GM12878 (cell line): ENCODE results near the gene TRIM37. TPM values are rescaled to one million over a fixed set of nuclear protein-coding genes. Genes with fewer than 3 reads are reported as not detected.

Experiments
- ATAC-seq: fragments of 200-7000 bp; cut with Tn5 transposase; 3 replicates; pipeline ENCODE4 v1.9.1; 2020; ENCODE audit warnings: mild to moderate bottlenecking, moderate library complexity
- BruUV-seq: library from RNA; stranded (reverse); fragments of 400-500 nt; replicated peaks from 2 replicates; lab custom pipeline; 2021; lab: Mats Ljungman, UMichigan
- CTCF ChIA-PET: fragments of 300-600 bp; sonication (Branson Sonifier 250); formaldehyde crosslinking; extraction: SDS; loops from one replicate; lab custom pipeline; 2021; ENCODE audit warnings: inconsistent platforms; lab: Yijun Ruan, JAX
- POLR2A ChIA-PET: fragments of 350-600 bp; formaldehyde crosslinking; extraction: SDS; loops from one replicate; lab custom pipeline; 2021; ENCODE audit warnings: inconsistent platforms; lab: Charles Lee
- RAD21 ChIA-PET: fragments of 300-600 bp; sonication (Branson Sonifier 250); formaldehyde crosslinking; loops from one replicate; lab custom pipeline; 2023; ENCODE audit warnings: antibody characterized with exemption; ENCODE audit not compliant: unreplicated experiment; lab: Charles Lee
- SMC1A ChIA-PET: fragments of 300-600 bp; sonication (Branson Sonifier 250); formaldehyde crosslinking; loops from one replicate; lab custom pipeline; 2023; ENCODE audit not compliant: unreplicated experiment, uncharacterized antibody; lab: Charles Lee
- DNase-seq: peaks from one replicate; pipeline ENCODE4 v3.0.0-alpha.2; 2011; ENCODE audit warnings: low read depth, low spot score
- FAIRE-seq: peaks from 3 replicates; lab custom pipeline; 2011; peaks lifted over from hg19 to GRCh38; lab: Jason Lieb, UNC
- H2AFZ ChIP-seq: 2 replicates; pipeline ENCODE4 v1.6.0; 2011; ENCODE audit warnings: low read depth, low read length, control low read depth; ENCODE audit not compliant: control insufficient read depth
- H3K27ac ChIP-seq: 2 replicates; pipeline ENCODE4 v1.5.1; 2011; ENCODE audit warnings: control low read depth; ENCODE audit not compliant: control insufficient read depth, insufficient read depth
- H3K27me3 ChIP-seq, 2 experiments: replicated peaks in 1 of 2; 2 replicates each; pipeline versions ENCODE4 v1.6.0 to v1.6.1; 2011; ENCODE audit warnings: low read length in 1 of 2; ENCODE audit not compliant: control insufficient read depth in 2 of 2, insufficient read depth in 2 of 2
- H3K36me3 ChIP-seq, 2 experiments: 2 replicates each; pipeline ENCODE4 v1.5.1; 2011; ENCODE audit warnings: low read length in 1 of 2; ENCODE audit not compliant: control insufficient read depth in 2 of 2, insufficient read depth in 2 of 2
- H3K4me1 ChIP-seq: 2 replicates; pipeline ENCODE4 v1.6.1; 2011; ENCODE audit warnings: mild to moderate bottlenecking, low read length, moderate library complexity, mixed read lengths; ENCODE audit not compliant: control insufficient read depth, insufficient read depth
- H3K4me2 ChIP-seq: 2 replicates; pipeline ENCODE4 v1.6.0; 2011; ENCODE audit warnings: control low read depth; ENCODE audit not compliant: control insufficient read depth, insufficient read depth
- H3K4me3 ChIP-seq: fragments of 200-600 bp; sonication (generic); 2 replicates; pipeline ENCODE4 v1.5.1; 2016
- H3K79me2 ChIP-seq: 2 replicates; pipeline ENCODE4 v1.6.0; 2011; ENCODE audit warnings: low read length; ENCODE audit not compliant: control insufficient read depth, insufficient read depth
- H3K9ac ChIP-seq: 2 replicates; pipeline ENCODE4 v1.8.0; 2011; ENCODE audit warnings: low read length, control low read depth, mixed read lengths; ENCODE audit not compliant: control insufficient read depth, insufficient read depth
- H3K9me3 ChIP-seq: replicated peaks from 3 replicates; pipeline ENCODE4 v1.5.1; 2011; ENCODE audit warnings: mild to moderate bottlenecking, low read length; ENCODE audit not compliant: control insufficient read depth, insufficient read depth
- H4K20me1 ChIP-seq: 2 replicates; pipeline ENCODE4 v1.6.0; 2011; ENCODE audit not compliant: control insufficient read depth, insufficient read depth
- CEBPB ChIP-seq, 2 experiments: fragments of 150-350 bp in 1 of 2; IDR thresholded peaks; 2 replicates each; pipeline ENCODE4 v1.6.1; 2012 to 2014; ENCODE audit warnings: low read depth in 2 of 2, low read length in 2 of 2, borderline replicate concordance in 1 of 2, inconsistent platforms in 1 of 2
- CHD2 ChIP-seq: IDR thresholded peaks from 2 replicates; pipeline ENCODE4 v1.6.1; 2011; ENCODE audit warnings: low read depth, low read length, improper control_type of control experiment, borderline replicate concordance
- DPF2 ChIP-seq: fragments of 450-650 bp; IDR thresholded peaks from 2 replicates; pipeline ENCODE4 v1.6.1; 2017; ENCODE audit warnings: mild to moderate bottlenecking
- ETV6 ChIP-seq, 2 experiments: fragments of 450-650 bp in 1 of 2; IDR thresholded peaks in 1 of 2; conservative IDR thresholded peaks in 1 of 2; 2 replicates each; pipeline ENCODE4 v1.6.1; 2014; ENCODE audit warnings: antibody characterized with exemption in 1 of 2, borderline replicate concordance in 1 of 2, low read depth in 1 of 2, mild to moderate bottlenecking in 1 of 2, moderate library complexity in 1 of 2
- IKZF1 ChIP-seq: fragments of 450-650 bp; conservative IDR thresholded peaks from 2 replicates; pipeline ENCODE4 v1.6.1; 2017; ENCODE audit warnings: antibody characterized with exemption, mild to moderate bottlenecking
- MEF2A ChIP-seq: IDR thresholded peaks from 2 replicates; pipeline ENCODE4 v1.6.1; 2011; ENCODE audit warnings: low read depth, mild to moderate bottlenecking, low read length, moderate library complexity; ENCODE audit not compliant: insufficient read depth
- SPI1 ChIP-seq: IDR thresholded peaks from 2 replicates; pipeline ENCODE4 v1.6.1; 2011; ENCODE audit warnings: low read depth, mild to moderate bottlenecking, low read length, moderate library complexity, borderline replicate concordance; ENCODE audit not compliant: insufficient read depth
- WGBS: methylation state at CpG from one replicate; pipeline ENCODE4 v1.1.6; 2016; ENCODE audit warnings: low lambda C conversion rate; ENCODE audit not compliant: insufficient replicate concordance, insufficient coverage; ENCODE audit errors: missing lambda C conversion rate; 5-methylcytosine and 5-hydroxymethylcytosine counted together
- in situ Hi-C: fragments of 300-500 bp; cut with MboI; formaldehyde crosslinking; loops from 9 replicates; pipeline ENCODE4 v1.14.3; 2018; ENCODE audit warnings: mixed read lengths
- intact Hi-C: fragments of 100-400 bp; cut with micrococcal nuclease; formaldehyde crosslinking; loops from one replicate; pipeline ENCODE4 v1.14.2; 2022; ENCODE audit not compliant: unreplicated experiment
- polyA plus RNA-seq, 11 experiments: library from polyadenylated mRNA; depleted of rRNA in 4 of 11; unstranded in 6 of 11; stranded (reverse) in 5 of 11; fragments of >200 nt; fragmentation: Nextera tagmentation in 4 of 11; fragmentation: Illumina TruSeq in 1 of 11; extraction: Ambion mirVana in 4 of 11; extraction: Trizol in 1 of 11; gene quantifications; 1 replicate in 1 of 11; 2 replicates in 10 of 11; pipeline versions ENCODE4 v1.2.1 to v1.2.3, GENCODE V29; 2011 to 2016; ENCODE audit warnings: inconsistent platforms in 2 of 11, missing spikeins in 2 of 11, low read depth in 1 of 11
- total RNA-seq, 4 experiments: library from RNA; depleted of rRNA in 3 of 4; stranded (reverse); fragments of >200 nt in 3 of 4; fragmentation: Illumina TruSeq in 1 of 4; extraction: Trizol in 1 of 4; gene quantifications; 2 replicates each; pipeline versions ENCODE4 v1.2.1 to v1.2.3, GENCODE V29; 2013 to 2021
- TF ChIP-seq, protein P1 (sequence below): fragments of 450-650 bp; IDR thresholded peaks from 2 replicates; pipeline ENCODE4 v1.6.1; 2017; ENCODE audit warnings: mild to moderate bottlenecking
- TF ChIP-seq, protein P2 (sequence below): fragments of 150-350 bp; IDR thresholded peaks from 2 replicates; pipeline ENCODE4 v1.6.1; 2014; ENCODE audit warnings: mild to moderate bottlenecking, low read depth, low read length

The TRIM37 gene
- total and polyA plus RNA-seq, 10 of the 15 experiments (the other 5 are each of a cell fraction or from before 2014, with no cell fraction given) = 4.8 to 20.6 (median 18.1) TPM

GRCh38 chr17:58974354-58974753 is 132.3 kb downstream of the TRIM37 start (continued):
- TF ChIP-seq, protein P1, sequence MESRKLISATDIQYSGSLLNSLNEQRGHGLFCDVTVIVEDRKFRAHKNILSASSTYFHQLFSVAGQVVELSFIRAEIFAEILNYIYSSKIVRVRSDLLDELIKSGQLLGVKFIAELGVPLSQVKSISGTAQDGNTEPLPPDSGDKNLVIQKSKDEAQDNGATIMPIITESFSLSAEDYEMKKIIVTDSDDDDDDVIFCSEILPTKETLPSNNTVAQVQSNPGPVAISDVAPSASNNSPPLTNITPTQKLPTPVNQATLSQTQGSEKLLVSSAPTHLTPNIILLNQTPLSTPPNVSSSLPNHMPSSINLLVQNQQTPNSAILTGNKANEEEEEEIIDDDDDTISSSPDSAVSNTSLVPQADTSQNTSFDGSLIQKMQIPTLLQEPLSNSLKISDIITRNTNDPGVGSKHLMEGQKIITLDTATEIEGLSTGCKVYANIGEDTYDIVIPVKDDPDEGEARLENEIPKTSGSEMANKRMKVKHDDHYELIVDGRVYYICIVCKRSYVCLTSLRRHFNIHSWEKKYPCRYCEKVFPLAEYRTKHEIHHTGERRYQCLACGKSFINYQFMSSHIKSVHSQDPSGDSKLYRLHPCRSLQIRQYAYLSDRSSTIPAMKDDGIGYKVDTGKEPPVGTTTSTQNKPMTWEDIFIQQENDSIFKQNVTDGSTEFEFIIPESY = no peak
- TF ChIP-seq SPI1 (peak; percentile 86), IKZF1 (peak; percentile 36; the same call in 1 of the 2 replicates), DPF2 (0 out of 2 replicates have a peak, but pooled peaks have one; percentile 30), CHD2 (no peak), MEF2A (peak; percentile 68; the same call in 1 of the 2 replicates)
- TF ChIP-seq, protein P2, sequence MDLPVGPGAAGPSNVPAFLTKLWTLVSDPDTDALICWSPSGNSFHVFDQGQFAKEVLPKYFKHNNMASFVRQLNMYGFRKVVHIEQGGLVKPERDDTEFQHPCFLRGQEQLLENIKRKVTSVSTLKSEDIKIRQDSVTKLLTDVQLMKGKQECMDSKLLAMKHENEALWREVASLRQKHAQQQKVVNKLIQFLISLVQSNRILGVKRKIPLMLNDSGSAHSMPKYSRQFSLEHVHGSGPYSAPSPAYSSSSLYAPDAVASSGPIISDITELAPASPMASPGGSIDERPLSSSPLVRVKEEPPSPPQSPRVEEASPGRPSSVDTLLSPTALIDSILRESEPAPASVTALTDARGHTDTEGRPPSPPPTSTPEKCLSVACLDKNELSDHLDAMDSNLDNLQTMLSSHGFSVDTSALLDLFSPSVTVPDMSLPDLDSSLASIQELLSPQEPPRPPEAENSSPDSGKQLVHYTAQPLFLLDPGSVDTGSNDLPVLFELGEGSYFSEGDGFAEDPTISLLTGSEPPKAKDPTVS = no peak

GRCh38 chr17:58970609-58971450 is 135.8 kb downstream of the TRIM37 start:
- in situ Hi-C loops = no loop called here

More at GRCh38 chr17:58970609-58971450, 135.8 kb downstream of the TRIM37 start:
- no peak overlapping the region for H2AFZ ChIP-seq
- no peaks in the 10 kb centered on the region for H4K20me1 ChIP-seq
- TF ChIP-seq CEBPB (IDR thresholded peaks at IDR 0.05; ENCODE audit: borderline replicate concordance in 1 of 2, low read depth in 2 of 2, low read length in 2 of 2) (no peak), ETV6 (conservative IDR thresholded peaks at IDR 0.05 in 1 of 2, IDR thresholded peaks at IDR 0.05 in 1 of 2; ENCODE audit: borderline replicate concordance in 1 of 2, low read depth in 1 of 2) (0 out of 4 replicates have a peak, but pooled peaks of 1 of the 2 experiments have one; percentile 22)
- no peak overlapping the region for H3K4me2 ChIP-seq
- no peak overlapping the region for H3K27ac ChIP-seq
- H3K4me1 ChIP-seq = peaks cover 13% of the 10 kb centered on the region
- POLR2A ChIA-PET = interaction anchor here (1.3 to 2.2 kb wide), 2 partner anchors 22 to 31 kb away, joined by 4 to 5 read pairs; no protein-coding TSS in a partner anchor
- H3K4me3 ChIP-seq = no peak overlapping the region
- H3K36me3 ChIP-seq = no peaks in the 10 kb centered on the region
- BruUV-seq = no TSS peak
- H3K27me3 ChIP-seq = no peaks in the 10 kb centered on the region
- no peaks in the 10 kb centered on the region for H3K9me3 ChIP-seq
- H3K9ac ChIP-seq = no peak overlapping the region
- CTCF ChIA-PET = interaction anchor here (1.6 to 4.6 kb wide), 2 partner anchors 11 to 33 kb away, joined by 8 to 29 read pairs; no protein-coding TSS in a partner anchor
- no peaks in the 10 kb centered on the region for H3K79me2 ChIP-seq
- ATAC-seq (peak; percentile 48; the same call in 1 of the 3 replicates), FAIRE-seq (no peak), DNase-seq (no peak)
- RAD21 ChIA-PET = interaction anchor here (2.8 kb wide), 1 partner anchor 32 kb away, joined by 11 read pairs; no protein-coding TSS in a partner anchor
- 61% methylated on average over 7 of the region's 7 CpGs for WGBS
- SMC1A ChIA-PET = interaction anchor here (0.7 to 2.6 kb wide), 8 partner anchors 10 to 626 kb away, joined by 3 to 10 read pairs (median 4); no protein-coding TSS in a partner anchor
- intact Hi-C loops = no loop called here
